DOHH2 (cell line): ENCODE data around the gene TAP2.

ENCODE experiments used
- EZH2phosphoT487 ChIP-seq: fragments of 200-600 bp; sonication (generic); IDR thresholded peaks from 2 replicates; pipeline ENCODE4 v1.6.1; 2017; ENCODE audit warnings: borderline replicate concordance, mild to moderate bottlenecking, antibody characterized with exemption, low read length, moderate library complexity, mixed read lengths
- TF ChIP-seq, protein P1 (sequence below): fragments of 200-600 bp; sonication (generic); IDR thresholded peaks from one replicate; pipeline ENCODE4 v1.5.1; 2014; ENCODE audit warnings: antibody characterized with exemption, mild to moderate bottlenecking, low read depth, low read length; ENCODE audit not compliant: poor library complexity, severe bottlenecking

- TF ChIP-seq, protein P1, sequence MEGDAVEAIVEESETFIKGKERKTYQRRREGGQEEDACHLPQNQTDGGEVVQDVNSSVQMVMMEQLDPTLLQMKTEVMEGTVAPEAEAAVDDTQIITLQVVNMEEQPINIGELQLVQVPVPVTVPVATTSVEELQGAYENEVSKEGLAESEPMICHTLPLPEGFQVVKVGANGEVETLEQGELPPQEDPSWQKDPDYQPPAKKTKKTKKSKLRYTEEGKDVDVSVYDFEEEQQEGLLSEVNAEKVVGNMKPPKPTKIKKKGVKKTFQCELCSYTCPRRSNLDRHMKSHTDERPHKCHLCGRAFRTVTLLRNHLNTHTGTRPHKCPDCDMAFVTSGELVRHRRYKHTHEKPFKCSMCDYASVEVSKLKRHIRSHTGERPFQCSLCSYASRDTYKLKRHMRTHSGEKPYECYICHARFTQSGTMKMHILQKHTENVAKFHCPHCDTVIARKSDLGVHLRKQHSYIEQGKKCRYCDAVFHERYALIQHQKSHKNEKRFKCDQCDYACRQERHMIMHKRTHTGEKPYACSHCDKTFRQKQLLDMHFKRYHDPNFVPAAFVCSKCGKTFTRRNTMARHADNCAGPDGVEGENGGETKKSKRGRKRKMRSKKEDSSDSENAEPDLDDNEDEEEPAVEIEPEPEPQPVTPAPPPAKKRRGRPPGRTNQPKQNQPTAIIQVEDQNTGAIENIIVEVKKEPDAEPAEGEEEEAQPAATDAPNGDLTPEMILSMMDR, result no peak
- TF ChIP-seq EZH2phosphoT487, result no peak
Observed at GRCh38 chr6:32852844-32853540, 14.5 kb upstream of the TAP2 start.
